ENCODE data around the gene DENND6B.

GRCh38 chr22:50275181-50276055 lies 51.4 kb downstream of the DENND6B start:
- TF ChIP-seq, protein P1, sequence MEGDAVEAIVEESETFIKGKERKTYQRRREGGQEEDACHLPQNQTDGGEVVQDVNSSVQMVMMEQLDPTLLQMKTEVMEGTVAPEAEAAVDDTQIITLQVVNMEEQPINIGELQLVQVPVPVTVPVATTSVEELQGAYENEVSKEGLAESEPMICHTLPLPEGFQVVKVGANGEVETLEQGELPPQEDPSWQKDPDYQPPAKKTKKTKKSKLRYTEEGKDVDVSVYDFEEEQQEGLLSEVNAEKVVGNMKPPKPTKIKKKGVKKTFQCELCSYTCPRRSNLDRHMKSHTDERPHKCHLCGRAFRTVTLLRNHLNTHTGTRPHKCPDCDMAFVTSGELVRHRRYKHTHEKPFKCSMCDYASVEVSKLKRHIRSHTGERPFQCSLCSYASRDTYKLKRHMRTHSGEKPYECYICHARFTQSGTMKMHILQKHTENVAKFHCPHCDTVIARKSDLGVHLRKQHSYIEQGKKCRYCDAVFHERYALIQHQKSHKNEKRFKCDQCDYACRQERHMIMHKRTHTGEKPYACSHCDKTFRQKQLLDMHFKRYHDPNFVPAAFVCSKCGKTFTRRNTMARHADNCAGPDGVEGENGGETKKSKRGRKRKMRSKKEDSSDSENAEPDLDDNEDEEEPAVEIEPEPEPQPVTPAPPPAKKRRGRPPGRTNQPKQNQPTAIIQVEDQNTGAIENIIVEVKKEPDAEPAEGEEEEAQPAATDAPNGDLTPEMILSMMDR (IDR thresholded peaks at IDR 0.05) = no peak
- no peak for TF ChIP-seq POLR2A (IDR thresholded peaks at IDR 0.05)

Data from body of pancreas (tissue), 4 donors.